Caco-2 (cell line): ENCODE measurements around the gene OTOGL. TPM values are rescaled to one million over a fixed set of nuclear protein-coding genes. Genes with fewer than 3 reads are reported as not detected.

Experiments used
- BruUV-seq: library from RNA; stranded (reverse); fragments of 400-500 nt; replicated peaks from 2 replicates; lab custom pipeline; 2021; lab: Mats Ljungman, UMichigan
- CTCF ChIA-PET: fragments of 300-600 bp; sonication (Branson Sonifier 250); formaldehyde crosslinking; loops from one replicate; lab custom pipeline; 2022; ENCODE audit warnings: antibody characterized with exemption; lab: Charles Lee
- POLR2A ChIA-PET: fragments of 300-600 bp; sonication (Branson Sonifier 250); formaldehyde crosslinking; loops from one replicate; lab custom pipeline; 2022; ENCODE audit warnings: antibody characterized with exemption; lab: Charles Lee
- DNase-seq, 2 experiments: peaks; one replicate each; pipeline versions ENCODE4 v3.0.0 to v3.0.0-alpha.2; 2020 to 2022
- H3K27me3 ChIP-seq: replicated peaks from 2 replicates; pipeline ENCODE4 v1.6.0; 2011; ENCODE audit warnings: low read length; ENCODE audit not compliant: control insufficient read depth, insufficient read depth
- H3K36me3 ChIP-seq: 2 replicates; pipeline ENCODE4 v1.5.1; 2011; ENCODE audit warnings: low read length; ENCODE audit not compliant: control insufficient read depth, insufficient read depth
- H3K4me1 ChIP-seq: fragments of 250-450 bp; sonication (Bioruptor Pico); 2 replicates; pipeline ENCODE4 v1.5.1; 2020; ENCODE audit warnings: mild to moderate bottlenecking
- H3K4me3 ChIP-seq: 2 replicates; pipeline ENCODE4 v1.5.1; 2011; ENCODE audit warnings: low read depth, mild to moderate bottlenecking, control low read depth, low read length
- H3K9me3 ChIP-seq: fragments of 250-450 bp; sonication (Bioruptor Pico); 2 replicates; pipeline ENCODE4 v1.5.1; 2020; ENCODE audit warnings: mild to moderate bottlenecking, moderate library complexity
- H3K27ac Mint-ChIP-seq: one replicate; pipeline ENCODE4 v1.8.0; 2022; ENCODE audit warnings: mixed read lengths; ENCODE audit not compliant: unreplicated experiment
- H3K27me3 Mint-ChIP-seq: one replicate; pipeline ENCODE4 v1.8.0; 2022; ENCODE audit warnings: mixed read lengths; ENCODE audit not compliant: insufficient read depth, unreplicated experiment
- H3K36me3 Mint-ChIP-seq: one replicate; pipeline ENCODE4 v1.8.0; 2022; ENCODE audit warnings: mild to moderate bottlenecking, mixed read lengths; ENCODE audit not compliant: insufficient read depth, unreplicated experiment
- H3K4me1 Mint-ChIP-seq: one replicate; pipeline ENCODE4 v1.8.0; 2022; ENCODE audit warnings: low read depth, mixed read lengths; ENCODE audit not compliant: unreplicated experiment
- H3K4me3 Mint-ChIP-seq: one replicate; pipeline ENCODE4 v1.8.0; 2022; ENCODE audit warnings: mild to moderate bottlenecking, moderate library complexity, mixed read lengths; ENCODE audit not compliant: unreplicated experiment
- H3K9me3 Mint-ChIP-seq: one replicate; pipeline ENCODE4 v1.8.0; 2022; ENCODE audit warnings: mixed read lengths; ENCODE audit not compliant: unreplicated experiment
- CTCF ChIP-seq, 2 experiments: fragments of 200-600 bp in 1 of 2; IDR thresholded peaks; 1 replicate in 1 of 2; 2 replicates in 1 of 2; pipeline versions ENCODE4 v1.5.1 to v1.8.0; 2011 to 2022; ENCODE audit warnings: antibody characterized with exemption in 1 of 2, control low read depth in 1 of 2, inconsistent platforms in 1 of 2, low read depth in 1 of 2, low read length in 1 of 2, mild to moderate bottlenecking in 1 of 2, moderate library complexity in 1 of 2; ENCODE audit not compliant: insufficient read depth in 1 of 2, severe bottlenecking in 1 of 2, unreplicated experiment in 1 of 2
- intact Hi-C: fragments of 100-400 bp; cut with micrococcal nuclease; formaldehyde crosslinking; loops from one replicate; pipeline ENCODE4 v1.10.0; 2022; ENCODE audit not compliant: unreplicated experiment
- total RNA-seq: library from RNA; stranded (reverse); gene quantifications from 2 replicates; pipeline ENCODE4 v1.2.3, GENCODE V29; 2022

OTOGL gene
- total RNA-seq, 1 experiment from 2014 or later: 0.39 TPM

- POLR2A ChIA-PET: no interaction called here
- no peak for DNase-seq
- H3K4me1 Mint-ChIP-seq: peaks cover 16% of the 10 kb centered on the region
- no peak overlapping the region for H3K4me3 Mint-ChIP-seq
- TF ChIP-seq CTCF (IDR thresholded peaks at IDR 0.05; ENCODE audit: insufficient read depth in 1 of 2, low read depth in 1 of 2, low read length in 1 of 2, severe bottlenecking in 1 of 2, unreplicated experiment in 1 of 2): no peak
- H3K4me3 ChIP-seq: no peak overlapping the region
- H3K27ac Mint-ChIP-seq: no peak overlapping the region
- H3K36me3 ChIP-seq: no peaks in the 10 kb centered on the region
- CTCF ChIA-PET: no interaction called here
- H3K9me3 ChIP-seq: no peaks in the 10 kb centered on the region
- H3K27me3 Mint-ChIP-seq: no peaks in the 10 kb centered on the region
- intact Hi-C loops: no loop called here
- H3K27me3 ChIP-seq: no peaks in the 10 kb centered on the region
- BruUV-seq: no TSS peak
- no peaks in the 10 kb centered on the region for H3K36me3 Mint-ChIP-seq
- H3K4me1 ChIP-seq: no peaks in the 10 kb centered on the region
- H3K9me3 Mint-ChIP-seq: no peaks in the 10 kb centered on the region
Observed at GRCh38 chr12:80257920-80258319, 158.6 kb downstream of the OTOGL start.

GRCh38 chr12:80260269-80260668 is 160.9 kb downstream of the OTOGL start:
- Mint-ChIP-seq H3K9me3 (no peaks in the 10 kb centered on the region), H3K4me3 (no peak overlapping the region), H3K27ac (no peak overlapping the region), H3K4me1 (peaks cover 16% of the 10 kb centered on the region), H3K27me3 (peaks cover 2% of the 10 kb centered on the region), H3K36me3 (no peaks in the 10 kb centered on the region)
- H3K9me3 ChIP-seq: no peaks in the 10 kb centered on the region
- ChIA-PET POLR2A (no interaction called here), CTCF (interaction anchor here (0.6 kb wide), 1 partner anchor 614 kb away, joined by 5 read pairs; no protein-coding TSS in a partner anchor)
- no peaks in the 10 kb centered on the region for H3K4me1 ChIP-seq
- H3K4me3 ChIP-seq: no peak overlapping the region
- no peaks in the 10 kb centered on the region for H3K36me3 ChIP-seq
- intact Hi-C loops: no loop called here
- DNase-seq: no peak
- H3K27me3 ChIP-seq: no peaks in the 10 kb centered on the region
- no peak for TF ChIP-seq CTCF (IDR thresholded peaks at IDR 0.05; ENCODE audit: insufficient read depth in 1 of 2, low read depth in 1 of 2, low read length in 1 of 2, severe bottlenecking in 1 of 2, unreplicated experiment in 1 of 2)
- no TSS peak for BruUV-seq

GRCh38 chr12:80261403-80261802 is 162.1 kb downstream of the OTOGL start:
- TF ChIP-seq CTCF (IDR thresholded peaks at IDR 0.05; ENCODE audit: insufficient read depth in 1 of 2, low read depth in 1 of 2, low read length in 1 of 2, severe bottlenecking in 1 of 2, unreplicated experiment in 1 of 2): no peak
- no peaks in the 10 kb centered on the region for H3K36me3 Mint-ChIP-seq
- no TSS peak for BruUV-seq
- no peak overlapping the region for H3K27ac Mint-ChIP-seq
- no peaks in the 10 kb centered on the region for H3K9me3 Mint-ChIP-seq
- peaks cover 16% of the 10 kb centered on the region for H3K4me1 Mint-ChIP-seq
- DNase-seq: no peak
- ChIA-PET CTCF (interaction anchor here (0.9 kb wide), 1 partner anchor 66 kb away, joined by 4 read pairs; no protein-coding TSS in a partner anchor), POLR2A (no interaction called here)
- H3K36me3 ChIP-seq: no peaks in the 10 kb centered on the region
- intact Hi-C loops: no loop called here
- no peaks in the 10 kb centered on the region for H3K4me1 ChIP-seq
- no peak overlapping the region for H3K4me3 ChIP-seq
- no peaks in the 10 kb centered on the region for H3K9me3 ChIP-seq
- H3K4me3 Mint-ChIP-seq: no peak overlapping the region
- H3K27me3 ChIP-seq: no peaks in the 10 kb centered on the region
- H3K27me3 Mint-ChIP-seq: peaks cover 2% of the 10 kb centered on the region
